ENCODE measurements around the gene HAUS6. TPM values are rescaled to one million over a fixed set of nuclear protein-coding genes. Genes with fewer than 3 reads are reported as not detected.

HAUS6 gene
- total and polyA plus RNA-seq, 4 donors = 1.4 to 9.2 (median 5.9) TPM

GRCh38 chr9:19122490-19123042, 19.9 kb upstream of the HAUS6 start:
- ATAC-seq (ENCODE audit: low FRiP score) = no peak
- H3K36me3 ChIP-seq (ENCODE audit: control insufficient read depth in 1 of 2, insufficient read depth in 2 of 2, low read length in 1 of 2) = peaks cover 7 to 8% of the 10 kb centered on the region in 2 donors
- DNase-seq = no peak
- H3K27ac ChIP-seq (ENCODE audit: low read depth in 1 of 2, low read length in 2 of 2) = no peak overlapping the region
- 81 to 90% methylated on average over 3 of the region's 3 CpGs for WGBS, 2 donors
- no peak overlapping the region for H3K4me3 ChIP-seq (ENCODE audit: low read length in 2 of 2)
- intact Hi-C loops (cut with DNase I) = loop anchor here in 1 of 2 donors (10.0 kb wide), 1 partner anchor 112 kb away; the partner anchor contains the start of gene DENND4C
- no peaks in the 10 kb centered on the region for H3K27me3 ChIP-seq (ENCODE audit: control insufficient read depth in 1 of 2, insufficient read depth in 2 of 2, low read length in 1 of 2)
- H3K4me1 ChIP-seq (ENCODE audit: control insufficient read depth in 1 of 2, insufficient read depth in 2 of 2, low read length in 2 of 2) = no peaks in the 10 kb centered on the region
- H3K9me3 ChIP-seq (ENCODE audit: control insufficient read depth, low read length) = no peaks in the 10 kb centered on the region

GRCh38 chr9:19120877-19121276, 18.2 kb upstream of the HAUS6 start:
- Histone ChIP-seq H3K27me3 (ENCODE audit: control insufficient read depth in 1 of 2, insufficient read depth in 2 of 2, low read length in 1 of 2) (no peaks in the 10 kb centered on the region), H3K36me3 (ENCODE audit: control insufficient read depth in 1 of 2, insufficient read depth in 2 of 2, low read length in 1 of 2) (peaks cover 11 to 14% of the 10 kb centered on the region in 2 donors), H3K27ac (ENCODE audit: low read depth in 1 of 2, low read length in 2 of 2) (no peak overlapping the region), H3K4me1 (ENCODE audit: control insufficient read depth in 1 of 2, insufficient read depth in 2 of 2, low read length in 2 of 2) (no peaks in the 10 kb centered on the region), H3K4me3 (ENCODE audit: low read length in 2 of 2) (no peak overlapping the region), H3K9me3 (ENCODE audit: control insufficient read depth, low read length) (no peaks in the 10 kb centered on the region)
- 95 to 96% methylated on average over 6 of the region's 6 CpGs for WGBS, 2 donors
- intact Hi-C loops (cut with DNase I) = loop anchor here in 1 of 2 donors (10.0 kb wide), 1 partner anchor 114 kb away; the partner anchor contains the start of gene DENND4C
- ATAC-seq (ENCODE audit: low FRiP score) (no peak), DNase-seq (no peak)

- H3K27ac ChIP-seq (ENCODE audit: low read depth in 1 of 2, low read length in 2 of 2) = no peak overlapping the region
- ATAC-seq (ENCODE audit: low FRiP score) = no peak
- peaks cover 11 to 15% of the 10 kb centered on the region in 2 donors for H3K36me3 ChIP-seq (ENCODE audit: control insufficient read depth in 1 of 2, insufficient read depth in 2 of 2, low read length in 1 of 2)
Observed at GRCh38 chr9:19119801-19120440, 17.2 kb upstream of the HAUS6 start.

GRCh38 chr9:19119246-19119645, 16.5 kb upstream of the HAUS6 start:
- no peaks in the 10 kb centered on the region for H3K27me3 ChIP-seq (ENCODE audit: control insufficient read depth in 1 of 2, insufficient read depth in 2 of 2, low read length in 1 of 2)
- peaks cover 11 to 15% of the 10 kb centered on the region in 2 donors for H3K36me3 ChIP-seq (ENCODE audit: control insufficient read depth in 1 of 2, insufficient read depth in 2 of 2, low read length in 1 of 2)
- H3K9me3 ChIP-seq (ENCODE audit: control insufficient read depth, low read length) = no peaks in the 10 kb centered on the region
- H3K27ac ChIP-seq (ENCODE audit: low read depth in 1 of 2, low read length in 2 of 2) = no peak overlapping the region
- no peaks in the 10 kb centered on the region for H3K4me1 ChIP-seq (ENCODE audit: control insufficient read depth in 1 of 2, insufficient read depth in 2 of 2, low read length in 2 of 2)
- ATAC-seq (ENCODE audit: low FRiP score) (no peak), DNase-seq (no peak)
- 76 to 80% methylated on average over 3 of the region's 3 CpGs for WGBS, 2 donors
- H3K4me3 ChIP-seq (ENCODE audit: low read length in 2 of 2) = no peak overlapping the region
- intact Hi-C loops (cut with DNase I) = no loop called here

More at GRCh38 chr9:19119801-19120440, 17.2 kb upstream of the HAUS6 start:
- intact Hi-C loops (cut with DNase I) = loop anchor here in 1 of 2 donors (10.0 kb wide), 1 partner anchor 115 kb away; the partner anchor contains the start of gene DENND4C
- Histone ChIP-seq H3K4me1 (ENCODE audit: control insufficient read depth in 1 of 2, insufficient read depth in 2 of 2, low read length in 2 of 2) (no peaks in the 10 kb centered on the region), H3K4me3 (ENCODE audit: low read length in 2 of 2) (no peak overlapping the region), H3K9me3 (ENCODE audit: control insufficient read depth, low read length) (no peaks in the 10 kb centered on the region), H3K27me3 (ENCODE audit: control insufficient read depth in 1 of 2, insufficient read depth in 2 of 2, low read length in 1 of 2) (no peaks in the 10 kb centered on the region)
- 84 to 85% methylated on average over 7 of the region's 7 CpGs for WGBS, 2 donors
- no peak for DNase-seq

- H3K27ac ChIP-seq (ENCODE audit: low read depth in 1 of 2, low read length in 2 of 2) = no peak overlapping the region
- H3K9me3 ChIP-seq (ENCODE audit: control insufficient read depth, low read length) = no peaks in the 10 kb centered on the region
- H3K4me3 ChIP-seq (ENCODE audit: low read length in 2 of 2) = no peak overlapping the region
- H3K4me1 ChIP-seq (ENCODE audit: control insufficient read depth in 1 of 2, insufficient read depth in 2 of 2, low read length in 2 of 2) = no peaks in the 10 kb centered on the region
- ATAC-seq (ENCODE audit: low FRiP score) (no peak), DNase-seq (peak in 1 of 2 donors; percentile 31)
- WGBS, 2 donors = 96 to 97% methylated on average over 5 of the region's 5 CpGs
- H3K36me3 ChIP-seq (ENCODE audit: control insufficient read depth in 1 of 2, insufficient read depth in 2 of 2, low read length in 1 of 2) = peaks cover 11 to 12% of the 10 kb centered on the region in 2 donors
- H3K27me3 ChIP-seq (ENCODE audit: control insufficient read depth in 1 of 2, insufficient read depth in 2 of 2, low read length in 1 of 2) = no peaks in the 10 kb centered on the region
- intact Hi-C loops (cut with DNase I) = no loop called here
Observed at GRCh38 chr9:19117039-19117716, 14.5 kb upstream of the HAUS6 start.

GRCh38 chr9:19116107-19116790, 13.5 kb upstream of the HAUS6 start:
- Histone ChIP-seq H3K4me3 (ENCODE audit: low read length in 2 of 2) (no peak overlapping the region), H3K9me3 (ENCODE audit: control insufficient read depth, low read length) (no peaks in the 10 kb centered on the region), H3K27me3 (ENCODE audit: control insufficient read depth in 1 of 2, insufficient read depth in 2 of 2, low read length in 1 of 2) (no peaks in the 10 kb centered on the region), H3K4me1 (ENCODE audit: control insufficient read depth in 1 of 2, insufficient read depth in 2 of 2, low read length in 2 of 2) (no peaks in the 10 kb centered on the region), H3K27ac (ENCODE audit: low read depth in 1 of 2, low read length in 2 of 2) (no peak overlapping the region), H3K36me3 (ENCODE audit: control insufficient read depth in 1 of 2, insufficient read depth in 2 of 2, low read length in 1 of 2) (peaks cover 11 to 13% of the 10 kb centered on the region in 2 donors)
- 73 to 74% methylated on average over 10 of the region's 10 CpGs for WGBS, 2 donors
- ATAC-seq (ENCODE audit: low FRiP score) (no peak), DNase-seq (no peak)
- intact Hi-C loops (cut with DNase I) = no loop called here

- 93% methylated on average over 3 of the region's 3 CpGs for WGBS, 2 donors
- H3K4me3 ChIP-seq (ENCODE audit: low read length in 2 of 2) = no peak overlapping the region
- no peaks in the 10 kb centered on the region for H3K9me3 ChIP-seq (ENCODE audit: control insufficient read depth, low read length)
- peaks cover 4 to 14% of the 10 kb centered on the region in 2 donors for H3K36me3 ChIP-seq (ENCODE audit: control insufficient read depth in 1 of 2, insufficient read depth in 2 of 2, low read length in 1 of 2)
- no peak for ATAC-seq (ENCODE audit: low FRiP score)
- no peak for DNase-seq
- no peaks in the 10 kb centered on the region for H3K4me1 ChIP-seq (ENCODE audit: control insufficient read depth in 1 of 2, insufficient read depth in 2 of 2, low read length in 2 of 2)
- intact Hi-C loops (cut with DNase I) = no loop called here
- no peaks in the 10 kb centered on the region for H3K27me3 ChIP-seq (ENCODE audit: control insufficient read depth in 1 of 2, insufficient read depth in 2 of 2, low read length in 1 of 2)
- H3K27ac ChIP-seq (ENCODE audit: low read depth in 1 of 2, low read length in 2 of 2) = no peak overlapping the region
Observed at GRCh38 chr9:19114680-19115270, 12.1 kb upstream of the HAUS6 start.

- H3K9me3 ChIP-seq (ENCODE audit: control insufficient read depth, low read length) = no peaks in the 10 kb centered on the region
- H3K27me3 ChIP-seq (ENCODE audit: control insufficient read depth in 1 of 2, insufficient read depth in 2 of 2, low read length in 1 of 2) = no peaks in the 10 kb centered on the region
- H3K4me1 ChIP-seq (ENCODE audit: control insufficient read depth in 1 of 2, insufficient read depth in 2 of 2, low read length in 2 of 2) = no peaks in the 10 kb centered on the region
- peaks cover 4 to 10% of the 10 kb centered on the region in 2 donors for H3K36me3 ChIP-seq (ENCODE audit: control insufficient read depth in 1 of 2, insufficient read depth in 2 of 2, low read length in 1 of 2)
- intact Hi-C loops (cut with DNase I) = no loop called here
- no peak for ATAC-seq (ENCODE audit: low FRiP score)
- no peak for DNase-seq
- WGBS, 2 donors = 91% methylated on average over 12 of the region's 12 CpGs
- H3K4me3 ChIP-seq (ENCODE audit: low read length in 2 of 2) = no peak overlapping the region
- no peak overlapping the region for H3K27ac ChIP-seq (ENCODE audit: low read depth in 1 of 2, low read length in 2 of 2)
Observed at GRCh38 chr9:19113964-19114679, 11.4 kb upstream of the HAUS6 start.
